22Rv1 (cell line): Measurements from ENCODE around the gene MRPL3.

ENCODE experiments used
- ZFX ChIP-seq: fragments of 450-650 bp; IDR thresholded peaks from 2 replicates; pipeline ENCODE4 v1.6.1; 2017; ENCODE audit warnings: antibody characterized with exemption, borderline replicate concordance
- TF ChIP-seq, protein P1 (sequence below): fragments of 450-650 bp; IDR thresholded peaks from 2 replicates; pipeline ENCODE4 v1.5.1; 2017; ENCODE audit warnings: mild to moderate bottlenecking

DNA sequence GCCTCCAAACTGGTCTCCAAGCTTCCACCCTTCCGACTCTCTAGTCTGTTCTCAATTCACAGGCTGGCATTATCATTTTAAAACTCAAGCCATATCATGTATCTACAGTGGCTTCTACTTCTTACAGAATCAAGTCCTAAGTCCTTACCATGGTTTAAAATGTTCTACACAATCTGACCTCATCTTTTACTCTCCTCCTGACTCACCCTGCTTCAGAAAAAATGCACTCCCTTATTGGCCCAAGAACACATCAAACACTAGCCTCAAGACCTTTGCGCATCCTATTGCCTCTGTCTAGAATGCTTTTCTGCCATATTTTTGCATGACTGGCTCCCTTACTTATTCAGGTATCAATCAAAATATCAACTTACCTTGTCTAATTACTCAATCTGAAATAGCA is 11.0 kb downstream of the MRPL3 start:
- TF ChIP-seq, protein P1, sequence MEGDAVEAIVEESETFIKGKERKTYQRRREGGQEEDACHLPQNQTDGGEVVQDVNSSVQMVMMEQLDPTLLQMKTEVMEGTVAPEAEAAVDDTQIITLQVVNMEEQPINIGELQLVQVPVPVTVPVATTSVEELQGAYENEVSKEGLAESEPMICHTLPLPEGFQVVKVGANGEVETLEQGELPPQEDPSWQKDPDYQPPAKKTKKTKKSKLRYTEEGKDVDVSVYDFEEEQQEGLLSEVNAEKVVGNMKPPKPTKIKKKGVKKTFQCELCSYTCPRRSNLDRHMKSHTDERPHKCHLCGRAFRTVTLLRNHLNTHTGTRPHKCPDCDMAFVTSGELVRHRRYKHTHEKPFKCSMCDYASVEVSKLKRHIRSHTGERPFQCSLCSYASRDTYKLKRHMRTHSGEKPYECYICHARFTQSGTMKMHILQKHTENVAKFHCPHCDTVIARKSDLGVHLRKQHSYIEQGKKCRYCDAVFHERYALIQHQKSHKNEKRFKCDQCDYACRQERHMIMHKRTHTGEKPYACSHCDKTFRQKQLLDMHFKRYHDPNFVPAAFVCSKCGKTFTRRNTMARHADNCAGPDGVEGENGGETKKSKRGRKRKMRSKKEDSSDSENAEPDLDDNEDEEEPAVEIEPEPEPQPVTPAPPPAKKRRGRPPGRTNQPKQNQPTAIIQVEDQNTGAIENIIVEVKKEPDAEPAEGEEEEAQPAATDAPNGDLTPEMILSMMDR = no peak
- TF ChIP-seq ZFX = no peak
